HepG2 (cell line): ENCODE results near the gene IGLON5. TPM values are rescaled to one million over a fixed set of nuclear protein-coding genes. Genes with fewer than 3 reads are reported as not detected.

ENCODE experiments used
- BCL3 ChIP-seq: sonication (generic); formaldehyde crosslinking; IDR thresholded peaks from 2 replicates; pipeline ENCODE4 v1.5.1; 2020; ENCODE audit warnings: mild to moderate bottlenecking, missing genetic modification reagents, moderate library complexity
- BCL6 ChIP-seq: IDR thresholded peaks from 2 replicates; pipeline ENCODE4 v1.6.1; 2016; ENCODE audit warnings: missing genetic modification reagents, missing compliant biosample characterization
- FOXP4 ChIP-seq: sonication (generic); formaldehyde crosslinking; IDR thresholded peaks from 2 replicates; pipeline ENCODE4 v1.4.0; 2020; ENCODE audit warnings: missing genetic modification reagents
- IKZF1 ChIP-seq: fragments of 450-650 bp; IDR thresholded peaks from 2 replicates; pipeline ENCODE4 v1.7.1; 2016
- KIAA2018 ChIP-seq: sonication (generic); formaldehyde crosslinking; IDR thresholded peaks from 2 replicates; pipeline ENCODE4 v1.5.0; 2020; ENCODE audit warnings: mild to moderate bottlenecking, missing genetic modification reagents, borderline replicate concordance
- NR1H2 ChIP-seq: sonication (generic); formaldehyde crosslinking; IDR thresholded peaks from 2 replicates; pipeline ENCODE4 v1.8.1; 2022; ENCODE audit warnings: low read depth, missing genetic modification reagents, borderline replicate concordance
- ZMYM2 ChIP-seq: sonication (generic); formaldehyde crosslinking; IDR thresholded peaks from 2 replicates; pipeline ENCODE4 v1.8.0; 2022; ENCODE audit warnings: mild to moderate bottlenecking, missing genetic modification reagents
- ZNF142 ChIP-seq: sonication (generic); formaldehyde crosslinking; IDR thresholded peaks from 2 replicates; pipeline ENCODE4 v1.4.0; 2020; ENCODE audit warnings: missing genetic modification reagents
- ZNF329 ChIP-seq: sonication (generic); formaldehyde crosslinking; IDR thresholded peaks from 2 replicates; pipeline ENCODE4 v1.9.0; 2021; ENCODE audit warnings: low read depth, mild to moderate bottlenecking, missing genetic modification reagents
- ZSCAN30 ChIP-seq: sonication (generic); formaldehyde crosslinking; IDR thresholded peaks from 2 replicates; pipeline ENCODE4 v1.5.0; 2020; ENCODE audit warnings: mild to moderate bottlenecking, missing genetic modification reagents
- polyA plus RNA-seq, 8 experiments: library from polyadenylated mRNA; depleted of rRNA in 3 of 8; stranded (reverse) in 7 of 8; unstranded in 1 of 8; fragments of >200 nt; fragmentation: Illumina TruSeq in 4 of 8; extraction: Trizol in 4 of 8; gene quantifications; 2 replicates each; pipeline versions ENCODE4 v1.2.1 to v1.2.3, GENCODE V29; 2011 to 2016; ENCODE audit warnings: low read depth in 4 of 8, missing spikeins in 1 of 8, mixed read lengths in 1 of 8; ENCODE audit not compliant: insufficient read depth in 1 of 8
- total RNA-seq, 5 experiments: library from RNA; depleted of rRNA; stranded (reverse); fragments of >200 nt; fragmentation: Illumina TruSeq; extraction: Trizol; gene quantifications; 2 replicates each; pipeline ENCODE4 v1.2.3, GENCODE V29; 2016; ENCODE audit warnings: low read depth in 1 of 5

The IGLON5 gene
- total and polyA plus RNA-seq, 2 of the 13 experiments (the other 11 are each of a cell fraction or from before 2014, with no cell fraction given): 0.04 to 5.7 TPM

- TF ChIP-seq FOXP4 (CRISPR knock-in tag) (no peak), ZNF142 (CRISPR knock-in tag) (no peak), BCL6 (CRISPR knock-in tag) (no peak), BCL3 (CRISPR knock-in tag) (no peak), NR1H2 (CRISPR knock-in tag) (no peak), ZMYM2 (no peak), IKZF1 (no peak), ZNF329 (CRISPR knock-in tag) (no peak), KIAA2018 (no peak), ZSCAN30 (no peak)
Observed at GRCh38 chr19:51364200-51365106, 53.0 kb downstream of the IGLON5 start (continued).
